Thymus (tissue), 14 donors: ENCODE data around the gene FMNL1. TPM values are rescaled to one million over a fixed set of nuclear protein-coding genes. Genes with fewer than 3 reads are reported as not detected.
A peak's percentile ranks its signal among the peaks of the same experiment; 100 is the strongest.

ENCODE experiments used
- DNase-seq, 9 donors: peaks; one replicate each; pipeline ENCODE4 v3.0.0-alpha.2; 2013; ENCODE audit warnings: low spot score in 9 of 9, low read depth in 6 of 9, missing footprints in 1 of 9
- H3K27ac ChIP-seq, 2 donors: one replicate each; pipeline ENCODE4 v1.5.1; 2013; ENCODE audit warnings: control low read depth in 1 of 2, low read depth in 1 of 2, low read length in 1 of 2, mild to moderate bottlenecking in 1 of 2, moderate library complexity in 1 of 2
- H3K27me3 ChIP-seq, 2 donors: one replicate each; pipeline ENCODE4 v1.5.1; 2013; ENCODE audit warnings: low read length in 1 of 2; ENCODE audit not compliant: control insufficient read depth in 2 of 2, insufficient read depth in 1 of 2
- H3K36me3 ChIP-seq, 2 donors: one replicate each; pipeline ENCODE4 v1.5.1; 2013; ENCODE audit warnings: low read length in 1 of 2, mild to moderate bottlenecking in 1 of 2, moderate library complexity in 1 of 2; ENCODE audit not compliant: control insufficient read depth in 2 of 2, insufficient read depth in 2 of 2
- H3K4me1 ChIP-seq, 2 donors: one replicate each; pipeline ENCODE4 v1.5.1; 2013; ENCODE audit warnings: low read length in 2 of 2; ENCODE audit not compliant: control insufficient read depth in 2 of 2, insufficient read depth in 2 of 2
- H3K4me3 ChIP-seq, 2 donors: one replicate each; pipeline ENCODE4 v1.5.1; 2013; ENCODE audit warnings: low read length in 2 of 2, control low read depth in 1 of 2, mild to moderate bottlenecking in 1 of 2
- H3K9me3 ChIP-seq, 2 donors: one replicate each; pipeline ENCODE4 v1.5.1; 2013; ENCODE audit warnings: low read length in 1 of 2, mild to moderate bottlenecking in 1 of 2; ENCODE audit not compliant: control insufficient read depth in 2 of 2, insufficient read depth in 1 of 2
- WGBS: extraction: QIAGEN DNeasy Blood & Tissue Kit; methylation state at CpG from one replicate; pipeline ENCODE4 v1.1.7; 2013; 5-methylcytosine and 5-hydroxymethylcytosine counted together
- long read RNA-seq, 10 donors: transcript quantifications; one replicate each; lab custom pipeline, GENCODE V29; 2026
- polyA plus RNA-seq: library from polyadenylated mRNA; stranded (reverse); fragments of 200-250 nt; gene quantifications from one replicate; pipeline ENCODE4 v1.2.3, GENCODE V29; 2013
- total RNA-seq: library from RNA; stranded (reverse); fragments of 120-200 nt; gene quantifications from one replicate; pipeline ENCODE4 v1.2.4, GENCODE V29; 2013
- donor health status: healthy.

The FMNL1 gene, protein sequence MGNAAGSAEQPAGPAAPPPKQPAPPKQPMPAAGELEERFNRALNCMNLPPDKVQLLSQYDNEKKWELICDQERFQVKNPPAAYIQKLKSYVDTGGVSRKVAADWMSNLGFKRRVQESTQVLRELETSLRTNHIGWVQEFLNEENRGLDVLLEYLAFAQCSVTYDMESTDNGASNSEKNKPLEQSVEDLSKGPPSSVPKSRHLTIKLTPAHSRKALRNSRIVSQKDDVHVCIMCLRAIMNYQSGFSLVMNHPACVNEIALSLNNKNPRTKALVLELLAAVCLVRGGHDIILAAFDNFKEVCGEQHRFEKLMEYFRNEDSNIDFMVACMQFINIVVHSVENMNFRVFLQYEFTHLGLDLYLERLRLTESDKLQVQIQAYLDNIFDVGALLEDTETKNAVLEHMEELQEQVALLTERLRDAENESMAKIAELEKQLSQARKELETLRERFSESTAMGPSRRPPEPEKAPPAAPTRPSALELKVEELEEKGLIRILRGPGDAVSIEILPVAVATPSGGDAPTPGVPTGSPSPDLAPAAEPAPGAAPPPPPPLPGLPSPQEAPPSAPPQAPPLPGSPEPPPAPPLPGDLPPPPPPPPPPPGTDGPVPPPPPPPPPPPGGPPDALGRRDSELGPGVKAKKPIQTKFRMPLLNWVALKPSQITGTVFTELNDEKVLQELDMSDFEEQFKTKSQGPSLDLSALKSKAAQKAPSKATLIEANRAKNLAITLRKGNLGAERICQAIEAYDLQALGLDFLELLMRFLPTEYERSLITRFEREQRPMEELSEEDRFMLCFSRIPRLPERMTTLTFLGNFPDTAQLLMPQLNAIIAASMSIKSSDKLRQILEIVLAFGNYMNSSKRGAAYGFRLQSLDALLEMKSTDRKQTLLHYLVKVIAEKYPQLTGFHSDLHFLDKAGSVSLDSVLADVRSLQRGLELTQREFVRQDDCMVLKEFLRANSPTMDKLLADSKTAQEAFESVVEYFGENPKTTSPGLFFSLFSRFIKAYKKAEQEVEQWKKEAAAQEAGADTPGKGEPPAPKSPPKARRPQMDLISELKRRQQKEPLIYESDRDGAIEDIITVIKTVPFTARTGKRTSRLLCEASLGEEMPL
- total RNA-seq = 16.7 TPM
- 79.5 TPM for polyA plus RNA-seq
- long read RNA-seq, donor 1, partial matches to known transcripts = 6 of 6 reads
- long read RNA-seq, donor 1, other reads (novel, unspliced or antisense) = 0 of 6 reads
- long read RNA-seq, donor 2 = 0 reads
- long read RNA-seq, donor 3, partial matches to known transcripts = 21 of 21 reads
- long read RNA-seq, donor 3, other reads (novel, unspliced or antisense) = 0 of 21 reads
- long read RNA-seq, donor 4, partial matches to known transcripts = 5 of 5 reads
- long read RNA-seq, donor 4, other reads (novel, unspliced or antisense) = 0 of 5 reads
- long read RNA-seq, donor 5, partial matches to known transcripts = 11 of 13 reads
- long read RNA-seq, donor 5, other reads (novel, unspliced or antisense) = 0 of 13 reads
- long read RNA-seq, donor 6, partial matches to known transcripts = 17 of 27 reads
- long read RNA-seq, donor 6, other reads (novel, unspliced or antisense) = 10 of 27 reads
- long read RNA-seq, donor 7 = 0 reads
- long read RNA-seq, donor 8 = 0 reads
- long read RNA-seq, donor 9, partial matches to known transcripts = 5 of 7 reads
- long read RNA-seq, donor 9, other reads (novel, unspliced or antisense) = 0 of 7 reads
- long read RNA-seq, donor 10, partial matches to known transcripts = 18 of 26 reads
- long read RNA-seq, donor 10, other reads (novel, unspliced or antisense) = 8 of 26 reads

DNA sequence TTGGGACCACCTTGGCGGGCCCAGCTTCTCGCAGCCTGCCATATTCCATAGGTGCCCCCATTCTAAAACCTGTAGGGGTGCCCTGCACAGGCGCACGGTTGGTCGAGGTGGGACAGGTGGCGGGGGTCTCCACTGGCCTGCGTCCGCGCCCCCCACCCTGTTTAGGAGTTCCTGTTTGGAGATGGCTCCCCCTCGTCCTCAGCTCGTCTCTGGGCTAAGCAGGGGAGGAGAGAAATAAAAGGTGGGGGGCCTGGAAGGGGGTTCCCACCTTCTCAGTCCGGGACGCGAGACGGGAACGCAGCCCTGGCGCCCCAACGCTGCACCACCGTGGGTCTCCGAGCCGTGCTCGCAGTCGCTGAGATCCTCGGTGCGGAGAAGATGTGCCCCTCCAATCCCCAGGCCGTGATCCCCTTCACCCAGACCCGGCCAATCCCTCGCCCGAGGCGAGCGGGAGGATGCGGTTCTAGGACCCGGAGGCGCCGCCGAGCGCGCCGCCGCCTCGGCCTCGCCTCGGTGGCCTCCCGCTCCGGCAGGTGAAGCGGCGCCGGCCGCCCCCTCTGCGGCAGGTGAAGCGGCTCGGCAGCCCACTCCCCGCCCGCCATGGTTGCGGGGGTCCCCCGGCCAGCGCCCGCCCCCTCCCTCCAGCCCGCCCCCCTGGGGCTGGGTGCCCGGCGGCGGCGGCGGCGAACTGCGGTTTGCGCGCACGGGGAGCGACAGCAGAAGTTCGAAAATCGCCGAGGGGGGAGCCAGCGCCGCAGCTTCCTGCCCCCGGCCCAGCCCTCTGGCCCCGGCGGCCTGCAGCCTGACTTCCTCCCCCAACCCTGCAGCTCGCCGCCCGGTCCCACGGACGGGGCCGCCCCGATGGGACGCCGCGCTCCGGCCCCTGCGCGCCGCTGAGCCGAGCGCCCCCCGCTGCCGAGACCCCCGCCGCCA lies at the start of gene FMNL1:
Gene FMNL1, plus strand, starts transcription at position 805 of the 933 bp plus-strand sequence. CDS start 240 bp downstream, outside the sequence.
- peaks cover 36 to 65% of the 10 kb centered on the region in 2 donors for H3K4me1 ChIP-seq
- H3K4me3 ChIP-seq = peak within 1 kb of the TSS; percentile 97 to 100
- H3K27ac ChIP-seq = peak within 1 kb of the TSS; percentile 97 to 99
- H3K36me3 ChIP-seq = peaks cover 0 to 14% of the 10 kb centered on the region in 2 donors
- DNase-seq = peak in 2 of 9 donors; percentile 50 to 74
- 2% methylated on average over 98 of the region's 98 CpGs for WGBS
- H3K27me3 ChIP-seq = peaks cover 0 to 3% of the 10 kb centered on the region in 2 donors
- H3K9me3 ChIP-seq = peaks cover 0 to 2% of the 10 kb centered on the region in 2 donors

DNA sequence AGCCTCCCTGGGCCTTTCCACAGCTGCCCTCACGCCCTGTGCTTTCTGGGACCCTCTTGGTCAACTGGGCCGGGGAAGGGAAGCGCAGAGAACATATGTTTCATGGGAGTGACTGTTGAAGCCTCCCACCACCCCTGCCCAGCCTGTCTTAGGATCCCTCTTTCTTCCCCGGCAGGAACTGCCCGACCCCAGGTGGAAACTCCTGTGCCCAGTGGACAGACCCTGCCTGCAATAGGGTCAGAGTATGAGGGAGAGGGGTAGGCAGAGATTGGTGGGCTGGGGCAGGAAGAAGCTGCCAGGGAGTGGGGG lies 49.5 kb upstream of the FMNL1 start:
- Histone ChIP-seq H3K4me1 (peaks cover 21 to 46% of the 10 kb centered on the region in 2 donors), H3K9me3 (no peaks in the 10 kb centered on the region)
- WGBS = 87% methylated on average over 5 of the region's 5 CpGs

DNA sequence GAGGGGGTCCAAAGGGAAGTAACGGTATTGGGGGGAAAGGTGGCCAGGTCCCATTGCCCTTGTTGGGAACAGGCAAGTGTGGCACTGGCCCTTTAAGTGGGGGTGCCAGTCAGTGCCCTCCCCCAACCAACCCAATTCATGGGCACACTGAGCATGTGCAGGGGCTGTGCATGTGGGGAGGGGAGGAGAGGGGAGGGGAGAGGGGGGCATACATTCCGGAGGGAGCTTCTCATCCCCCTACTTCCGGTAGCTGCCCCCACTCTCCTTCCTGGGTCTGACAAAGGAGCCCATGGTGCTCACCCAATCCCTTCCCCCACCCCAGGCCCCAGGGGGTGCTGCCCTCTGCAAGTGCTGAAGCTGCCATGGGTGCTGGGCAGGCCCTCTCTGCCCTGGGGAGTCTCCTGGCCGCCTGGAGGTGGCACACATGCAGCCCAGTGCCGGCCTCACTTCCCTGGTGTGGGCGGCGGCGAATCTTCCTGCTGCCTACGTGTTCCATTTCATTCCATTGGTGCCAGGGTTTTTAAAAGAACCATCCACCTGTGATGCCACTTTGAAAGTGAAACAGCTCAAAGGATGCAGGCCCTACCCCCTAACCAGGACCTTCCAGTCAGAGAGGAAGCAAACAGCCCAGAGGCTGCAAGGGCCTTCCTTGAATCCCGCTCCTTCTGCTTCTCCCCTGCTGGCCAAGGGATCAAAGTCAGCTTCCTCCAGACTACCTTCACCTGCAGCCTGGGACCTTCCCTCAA lies 49.0 kb upstream of the FMNL1 start:
- Histone ChIP-seq H3K27me3 (no peaks in the 10 kb centered on the region), H3K9me3 (no peaks in the 10 kb centered on the region), H3K27ac (peak overlapping the region; percentile 89 to 98), H3K36me3 (peaks cover 4 to 6% of the 10 kb centered on the region in 2 donors), H3K4me3 (peak overlapping the region; percentile 36 to 54), H3K4me1 (peaks cover 21 to 46% of the 10 kb centered on the region in 2 donors)
- peak in 8 of 9 donors; percentile 73 to 94 (median 85) for DNase-seq
- 7% methylated on average over 10 of the region's 10 CpGs for WGBS

More for the DNA sequence above, 49.5 kb upstream of the FMNL1 start:
- H3K36me3 ChIP-seq = peaks cover 4 to 6% of the 10 kb centered on the region in 2 donors
- peak overlapping the region; percentile 36 to 54 for H3K4me3 ChIP-seq
- no peaks in the 10 kb centered on the region for H3K27me3 ChIP-seq
- DNase-seq = peak in 1 of 9 donors; percentile 20
- H3K27ac ChIP-seq = peak overlapping the region; percentile 89 to 98

DNA sequence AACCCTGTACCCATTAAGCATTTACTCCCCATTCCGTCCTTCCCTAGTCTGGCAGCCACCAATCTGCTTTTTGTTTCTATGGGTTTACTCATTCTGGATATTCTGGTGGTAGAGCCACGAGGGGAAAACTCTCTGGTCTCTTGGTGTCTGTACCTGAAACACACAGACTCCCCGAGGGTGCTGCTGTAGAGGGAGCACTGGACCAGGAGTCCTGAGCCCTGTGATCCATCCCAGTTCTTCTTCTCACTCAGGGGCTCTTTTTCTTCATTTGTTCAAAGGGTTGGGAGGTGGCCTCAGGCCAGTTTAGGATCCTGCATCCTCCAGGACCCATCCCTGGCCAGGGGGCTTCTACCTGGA lies 45.9 kb upstream of the FMNL1 start:
- 96% methylated on average over 3 of the region's 3 CpGs for WGBS
- no peak for DNase-seq
- Histone ChIP-seq H3K27me3 (no peaks in the 10 kb centered on the region), H3K27ac (peak overlapping the region; percentile 13 to 49), H3K4me3 (no peak overlapping the region), H3K9me3 (no peaks in the 10 kb centered on the region), H3K36me3 (no peaks in the 10 kb centered on the region), H3K4me1 (peaks cover 21 to 34% of the 10 kb centered on the region in 2 donors)

DNA sequence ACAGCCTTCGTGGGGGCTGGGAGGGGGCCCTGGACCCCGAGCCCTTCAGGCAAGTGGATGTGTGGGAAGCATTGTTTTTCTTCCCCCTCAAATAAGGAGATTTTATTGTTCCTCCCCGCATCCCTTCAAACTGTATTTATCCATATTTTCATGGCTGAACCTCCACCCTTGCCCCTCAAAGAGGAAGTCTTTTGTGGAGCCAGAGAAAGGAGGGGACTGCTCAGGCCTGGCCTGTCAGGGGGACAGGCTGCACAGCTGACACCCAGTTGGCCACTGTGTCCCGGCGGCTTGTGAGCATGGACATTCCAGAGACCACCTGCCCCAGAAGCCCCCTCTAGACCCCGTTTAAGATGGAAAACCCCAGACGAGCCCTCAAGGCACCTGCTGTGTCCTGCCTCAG lies 44.1 kb upstream of the FMNL1 start:
- H3K4me3 ChIP-seq = no peak overlapping the region
- peaks cover 8 to 16% of the 10 kb centered on the region in 2 donors for H3K4me1 ChIP-seq
- 98% methylated on average over 7 of the region's 7 CpGs for WGBS
- H3K27me3 ChIP-seq = no peaks in the 10 kb centered on the region
- no peak overlapping the region for H3K27ac ChIP-seq
- peaks cover 0 to 3% of the 10 kb centered on the region in 2 donors for H3K9me3 ChIP-seq
- DNase-seq = no peak
- no peaks in the 10 kb centered on the region for H3K36me3 ChIP-seq

DNA sequence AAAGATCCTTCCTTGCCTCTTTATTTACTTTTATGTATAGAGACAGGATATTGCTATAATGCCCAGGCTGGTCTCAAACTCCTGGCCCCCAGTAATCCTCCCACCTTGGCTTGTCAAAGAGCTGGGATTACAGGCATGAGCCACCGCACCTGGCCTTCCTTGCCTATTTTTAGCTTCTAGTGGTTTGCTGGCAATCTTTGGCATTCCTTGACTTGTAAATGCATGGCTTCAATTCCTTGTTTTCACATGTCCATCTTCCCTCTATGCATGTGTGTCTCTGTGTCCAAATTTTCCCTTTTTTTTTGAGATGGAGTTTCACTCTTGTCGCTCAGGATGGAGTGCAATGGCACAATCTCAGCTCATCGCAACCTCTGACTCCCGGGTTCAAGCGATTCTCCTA lies 37.5 kb upstream of the FMNL1 start:
- DNase-seq = no peak
- no peaks in the 10 kb centered on the region for H3K4me1 ChIP-seq
- H3K27me3 ChIP-seq = no peaks in the 10 kb centered on the region
- peaks cover 0 to 3% of the 10 kb centered on the region in 2 donors for H3K9me3 ChIP-seq
- no peak overlapping the region for H3K4me3 ChIP-seq
- H3K36me3 ChIP-seq = no peaks in the 10 kb centered on the region
- H3K27ac ChIP-seq = no peak overlapping the region
- WGBS = 96% methylated on average over 5 of the region's 5 CpGs

DNA sequence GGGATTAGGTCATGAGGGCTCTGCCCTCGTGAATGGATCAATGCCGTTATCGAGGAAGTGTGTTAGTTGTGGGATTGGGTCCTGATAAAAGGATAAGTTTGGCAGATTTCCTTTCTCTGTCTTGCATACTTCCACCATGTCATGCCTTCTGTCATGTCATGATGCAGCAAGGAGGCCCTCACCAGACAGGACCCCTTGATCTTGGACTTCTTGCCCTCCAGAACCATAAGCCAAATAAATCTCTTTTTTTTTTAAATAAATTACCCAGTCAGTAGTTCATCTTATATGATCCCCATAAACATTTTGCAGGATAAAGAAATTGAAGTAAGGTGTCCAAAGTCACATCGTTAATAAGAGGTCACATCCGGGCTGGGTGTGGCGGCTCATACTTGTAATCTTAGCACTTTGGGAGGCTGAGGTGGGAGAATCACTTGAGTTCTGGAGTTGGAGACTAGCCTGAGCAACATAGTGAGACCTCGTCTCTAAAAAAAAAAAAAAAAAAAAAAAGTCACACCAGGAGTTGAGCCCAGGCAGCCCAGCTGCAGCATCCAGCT lies 34.8 kb upstream of the FMNL1 start:
- WGBS = 95% methylated on average over 7 of the region's 7 CpGs
- Histone ChIP-seq H3K27me3 (no peaks in the 10 kb centered on the region), H3K4me1 (no peaks in the 10 kb centered on the region), H3K4me3 (no peak overlapping the region), H3K36me3 (no peaks in the 10 kb centered on the region), H3K9me3 (peaks cover 0 to 3% of the 10 kb centered on the region in 2 donors), H3K27ac (no peak overlapping the region)
- no peak for DNase-seq
